ENCODE results near the gene ZSWIM9.
"Not testable (repeated sequence)": the region's sequence is repeated elsewhere in the genome, so short reads cannot be mapped to it uniquely, and the experiment has no call there.

ZSWIM9 gene

GRCh38 chr19:48176226-48176625, 5.7 kb downstream of the ZSWIM9 start:
- DNase-seq: no peak

DNA sequence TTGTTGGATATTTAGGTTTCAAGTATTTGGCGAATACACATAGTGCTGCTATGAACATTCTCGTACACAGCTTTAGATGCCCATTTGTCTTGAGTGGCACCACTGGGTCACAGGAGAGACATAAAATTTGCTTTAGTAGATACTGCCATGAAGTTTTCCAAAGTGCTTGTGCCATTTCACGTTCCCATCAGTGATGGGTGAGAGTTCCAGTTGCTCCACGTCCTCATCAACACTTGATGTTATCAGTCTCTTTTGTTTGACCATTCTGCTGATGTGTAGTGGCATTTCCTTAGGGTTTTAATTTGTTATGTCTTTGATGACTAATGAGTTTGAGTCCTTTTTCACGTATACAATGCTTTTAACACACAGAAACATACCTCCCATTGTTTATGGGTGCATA, 11.0 kb downstream of the ZSWIM9 start:
- DNase-seq: no peak

DNA sequence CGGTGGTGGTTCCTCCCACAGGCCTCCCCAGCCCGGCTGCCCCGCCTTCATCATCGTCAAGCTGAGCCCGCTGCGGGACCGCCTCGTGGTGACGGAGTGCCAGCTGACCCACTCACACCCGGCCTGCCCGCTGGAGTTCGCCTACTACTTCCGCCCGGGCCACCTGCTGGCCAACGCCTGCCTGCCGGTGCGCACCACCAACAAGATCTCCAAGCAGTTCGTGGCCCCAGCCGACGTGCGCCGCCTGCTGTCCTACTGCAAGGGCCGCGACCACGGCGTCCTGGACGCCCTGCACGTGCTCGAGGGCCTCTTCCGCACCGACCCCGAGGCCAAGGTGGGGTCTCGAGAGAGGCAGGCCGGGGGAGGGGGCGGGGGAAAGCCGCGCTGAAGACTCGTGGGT, 12.0 kb downstream of the ZSWIM9 start:
- no peak for DNase-seq

DNA sequence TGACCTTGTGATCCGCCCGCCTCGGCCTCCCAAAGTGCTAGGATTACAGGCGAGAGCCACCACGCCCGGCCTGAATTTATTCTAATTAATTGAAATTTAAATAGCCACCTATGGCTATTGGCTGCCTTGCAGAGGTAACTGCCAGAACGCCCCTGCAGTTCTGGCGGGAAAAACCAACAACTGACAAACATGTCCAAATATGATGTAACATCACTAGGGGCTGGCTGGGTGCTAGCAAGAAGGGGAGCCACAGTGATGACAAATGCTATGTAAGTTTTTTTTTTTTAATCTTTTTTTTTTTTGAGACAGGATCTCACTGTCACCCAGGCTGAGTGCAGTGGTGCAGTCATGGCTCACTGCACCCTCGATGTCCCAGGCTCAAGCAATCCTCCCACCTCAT, 12.9 kb downstream of the ZSWIM9 start:
- no peak for DNase-seq

- DNase-seq: no peak
Observed at GRCh38 chr19:48186015-48186414, 15.5 kb downstream of the ZSWIM9 start.

GRCh38 chr19:48186541-48186991, 16.1 kb downstream of the ZSWIM9 start:
- no peak for DNase-seq

- peak; percentile 97 for DNase-seq
Observed at GRCh38 chr19:48190288-48190884, 19.9 kb downstream of the ZSWIM9 start.

GRCh38 chr19:48190885-48191284, 20.4 kb downstream of the ZSWIM9 start:
- no peak for DNase-seq

DNA sequence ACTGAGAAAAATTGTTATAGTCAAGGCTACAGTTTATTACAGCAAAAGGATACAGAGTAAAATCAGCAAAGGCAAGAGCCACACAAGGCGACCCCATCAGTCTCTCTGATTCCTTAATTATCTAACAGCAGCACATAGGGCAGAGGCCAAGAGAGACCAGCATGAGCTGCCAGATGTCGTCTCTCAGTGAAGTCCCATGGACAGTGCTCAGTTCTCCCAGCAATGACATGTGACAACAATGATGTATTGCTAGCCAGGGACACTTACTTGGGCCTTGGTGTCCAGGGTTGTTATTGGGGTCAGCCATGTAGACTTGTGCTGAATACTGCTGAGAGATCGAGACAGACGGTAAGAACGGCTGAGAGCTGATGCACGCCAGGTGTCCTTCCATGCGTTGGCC, 22.3 kb downstream of the ZSWIM9 start:
- no peak for DNase-seq

- DNase-seq: no peak
Observed at GRCh38 chr19:48194041-48194843, 23.8 kb downstream of the ZSWIM9 start.

- DNase-seq: no peak
Observed at GRCh38 chr19:48194844-48195830, 24.7 kb downstream of the ZSWIM9 start.

DNA sequence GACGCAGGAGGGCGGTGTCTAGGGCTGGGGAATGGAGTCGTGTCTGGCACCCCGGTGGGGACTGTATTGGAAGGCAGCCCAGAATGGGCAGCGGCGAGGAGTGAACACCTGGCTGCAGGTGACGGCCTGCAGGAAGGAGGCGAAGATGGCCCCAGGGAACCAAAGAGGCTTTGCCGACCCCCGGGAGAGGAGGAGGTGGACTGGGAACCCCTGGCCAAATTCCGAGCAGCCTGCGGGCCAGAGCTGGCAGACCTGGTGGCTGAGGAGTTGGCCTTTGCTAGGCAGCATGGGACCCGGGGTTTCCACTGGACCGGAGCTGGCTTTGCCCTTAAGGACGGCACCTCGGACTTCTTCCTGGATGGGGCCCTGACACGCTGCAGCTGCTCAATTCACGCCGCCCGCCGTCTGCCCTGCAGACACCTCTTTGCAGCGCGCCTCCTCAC, 25.9 kb downstream of the ZSWIM9 start:
- DNase-seq: no peak

DNA sequence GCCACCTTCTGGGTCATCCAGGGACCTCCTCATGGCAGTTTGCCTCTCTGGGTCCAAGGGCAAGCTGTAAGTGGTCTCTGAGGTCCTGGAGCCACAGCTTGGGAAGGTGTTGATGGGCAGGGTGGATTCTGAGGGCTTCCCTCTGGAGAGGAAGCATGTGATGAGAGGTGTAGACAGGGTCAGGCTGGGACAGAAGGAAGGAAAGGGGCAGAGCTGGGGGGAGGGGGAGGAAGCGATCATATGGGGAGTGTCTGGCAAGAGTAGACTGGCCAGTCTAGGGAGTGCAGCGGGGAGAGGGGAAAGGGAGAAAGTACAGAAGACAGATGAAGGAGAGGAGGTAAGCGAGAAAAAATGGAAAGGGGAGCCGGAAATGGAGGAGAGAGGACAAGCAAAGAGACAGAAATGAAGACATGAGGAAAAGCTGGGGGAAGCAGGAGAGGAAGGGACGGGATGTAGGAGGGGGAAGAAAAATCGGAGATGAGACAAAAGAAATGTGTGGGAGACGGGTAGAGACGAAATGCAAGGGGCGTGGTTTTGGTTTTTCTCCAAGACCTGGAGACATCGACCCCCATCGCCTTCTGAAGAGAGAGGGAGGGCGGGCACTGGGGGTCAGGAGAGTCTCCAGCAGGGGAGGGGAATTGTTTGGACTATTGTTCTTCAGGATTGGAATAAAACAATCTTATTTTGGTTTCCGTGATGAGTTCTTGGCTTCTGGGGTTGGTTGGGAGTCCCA, 26.6 kb downstream of the ZSWIM9 start:
- DNase-seq: no peak

DNA sequence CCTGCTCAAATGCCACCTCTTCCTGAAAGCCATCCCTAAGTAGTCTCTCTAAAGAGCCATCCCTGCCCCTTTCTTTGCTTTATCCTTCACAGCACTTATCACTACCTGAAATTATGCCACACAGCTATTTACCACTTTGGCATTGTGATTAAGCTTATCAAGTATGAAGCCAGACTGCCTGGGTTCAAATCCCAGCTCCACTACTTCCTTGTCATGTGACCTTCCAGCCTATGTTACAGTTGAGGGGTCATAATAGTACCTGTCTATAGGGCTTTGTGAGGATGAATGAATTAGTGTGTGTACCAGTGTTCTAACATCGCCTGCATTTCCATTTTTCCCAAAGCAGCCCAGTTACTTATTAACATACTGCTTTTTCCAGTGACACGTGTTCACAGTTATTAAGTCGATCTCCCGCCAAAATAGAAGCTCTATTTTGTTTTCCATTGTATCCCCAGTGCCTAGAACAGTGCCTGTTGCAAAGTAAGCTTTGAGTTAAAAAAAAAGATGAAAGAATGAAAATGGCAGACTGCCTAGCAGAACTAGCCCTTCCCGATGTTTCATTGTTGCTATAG, 32.8 kb downstream of the ZSWIM9 start:
- peak; percentile 50 for DNase-seq

DNA sequence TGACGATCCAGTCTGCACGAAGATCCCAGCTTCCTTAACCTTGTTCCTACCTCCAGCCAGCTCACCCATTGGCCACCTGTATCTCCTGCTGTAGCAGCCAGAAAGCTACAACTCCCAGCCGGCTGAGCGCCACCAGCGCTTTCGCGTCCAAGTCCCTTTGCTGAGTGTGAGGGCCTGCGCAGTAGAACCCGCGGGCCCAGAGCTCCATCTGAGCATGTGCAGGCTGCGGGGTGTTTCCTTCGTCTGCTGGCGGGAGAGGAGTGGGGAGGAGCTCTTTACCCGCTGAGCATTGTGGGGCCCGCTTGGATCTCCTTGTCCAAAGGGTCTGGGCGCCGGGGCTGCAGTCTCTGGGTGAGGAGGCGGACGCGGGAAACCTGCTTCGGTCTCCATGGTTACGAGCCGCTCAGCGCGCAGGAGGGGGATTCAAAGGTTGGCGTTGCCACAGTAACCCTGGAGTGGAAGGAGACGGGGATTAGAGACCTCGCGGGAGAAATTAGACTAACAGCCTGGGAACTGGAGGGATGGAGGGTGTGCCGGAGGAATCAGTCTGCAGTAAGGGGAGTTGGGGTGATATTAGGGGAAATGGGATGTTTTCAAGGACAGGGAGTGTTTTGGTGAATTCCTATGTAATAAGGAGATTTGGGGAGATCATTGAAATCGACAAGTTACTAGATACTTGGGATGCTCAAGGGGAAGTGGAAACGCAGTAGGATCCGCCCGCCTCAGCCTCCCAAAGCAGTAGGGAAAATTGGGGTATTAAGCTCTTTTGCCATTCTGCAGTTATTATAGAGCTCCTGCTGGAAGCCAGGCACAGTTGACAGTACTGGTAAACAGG, 33.5 kb downstream of the ZSWIM9 start:
- peak; percentile 100 for DNase-seq

GRCh38 chr19:48206397-48207093, 36.1 kb downstream of the ZSWIM9 start:
- no peak for DNase-seq

DNA sequence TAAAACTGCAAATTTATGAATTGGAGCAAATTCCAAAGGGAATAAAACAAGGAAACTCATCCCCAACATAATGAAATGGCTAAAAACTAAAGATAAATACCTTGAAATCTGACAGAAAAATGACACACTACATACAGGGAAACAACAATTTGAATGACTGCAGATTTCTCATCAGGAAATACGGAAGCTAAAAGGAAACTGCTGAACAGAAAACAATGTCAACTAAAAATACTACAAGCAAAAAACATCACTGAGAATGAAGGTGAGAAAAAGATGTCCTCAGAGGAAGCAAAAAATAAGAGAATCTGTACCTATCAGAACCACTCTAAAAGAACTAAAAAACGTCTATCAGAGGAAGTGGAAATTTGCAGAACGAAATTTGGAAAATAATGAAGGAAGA, 39.5 kb downstream of the ZSWIM9 start:
- no peak for DNase-seq

DNA sequence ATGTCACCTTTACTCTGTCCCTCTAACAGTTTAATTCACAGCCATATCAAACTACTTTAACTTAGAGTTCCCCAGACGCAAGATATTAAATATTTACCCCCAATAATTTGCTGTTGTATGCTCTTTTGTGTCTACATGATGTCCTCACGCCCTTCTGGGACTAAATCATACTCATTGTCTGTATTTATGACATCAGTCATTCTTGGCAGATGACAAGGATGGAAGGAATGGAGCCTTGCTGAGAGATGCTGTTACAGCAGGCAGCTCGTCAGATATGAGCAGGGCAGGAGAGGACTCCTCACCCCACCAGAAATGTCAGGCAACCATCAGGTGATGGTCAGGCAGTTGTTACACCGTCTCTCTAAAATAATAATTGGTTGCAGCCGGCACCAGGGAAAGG, 43.5 kb downstream of the ZSWIM9 start:
- DNase-seq: no peak

- no peak for DNase-seq
Observed at GRCh38 chr19:48216933-48217332, 46.5 kb downstream of the ZSWIM9 start.

DNA sequence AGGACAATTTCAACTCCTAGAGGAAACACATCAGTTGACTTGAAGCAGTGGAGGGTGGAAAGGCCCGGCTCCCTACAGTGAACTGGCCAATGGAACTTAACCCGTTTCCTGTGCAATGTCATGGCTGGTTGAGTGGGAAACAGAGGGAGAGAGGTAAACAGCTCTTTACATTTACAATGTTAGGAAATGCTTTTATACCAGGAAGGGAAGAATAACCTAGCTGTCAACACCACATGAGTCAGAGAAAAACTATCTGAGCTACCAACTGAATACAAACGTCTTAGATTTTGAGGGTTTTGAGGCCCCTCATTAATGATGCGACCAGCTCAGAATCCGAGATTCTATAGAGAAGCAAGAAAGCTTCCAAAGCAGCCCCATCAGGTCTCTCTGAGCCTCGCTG, 48.5 kb downstream of the ZSWIM9 start:
- DNase-seq: no peak

- not testable (repeated sequence) for DNase-seq
Observed at GRCh38 chr19:48220784-48221183, 50.3 kb downstream of the ZSWIM9 start.

Data from NCI-H1436 (cell line).